ENCODE data around the gene PDIA6. TPM values are rescaled to one million over a fixed set of nuclear protein-coding genes. Genes with fewer than 3 reads are reported as not detected.
"Not testable (repeated sequence)": the region's sequence is repeated elsewhere in the genome, so short reads cannot be mapped to it uniquely, and the experiment has no call there.

The PDIA6 gene
- total and polyA plus RNA-seq, 2 donors (not counting 3 experiments of a cell fraction or from before 2014, with no cell fraction given) = 335 to 424 TPM

DNA sequence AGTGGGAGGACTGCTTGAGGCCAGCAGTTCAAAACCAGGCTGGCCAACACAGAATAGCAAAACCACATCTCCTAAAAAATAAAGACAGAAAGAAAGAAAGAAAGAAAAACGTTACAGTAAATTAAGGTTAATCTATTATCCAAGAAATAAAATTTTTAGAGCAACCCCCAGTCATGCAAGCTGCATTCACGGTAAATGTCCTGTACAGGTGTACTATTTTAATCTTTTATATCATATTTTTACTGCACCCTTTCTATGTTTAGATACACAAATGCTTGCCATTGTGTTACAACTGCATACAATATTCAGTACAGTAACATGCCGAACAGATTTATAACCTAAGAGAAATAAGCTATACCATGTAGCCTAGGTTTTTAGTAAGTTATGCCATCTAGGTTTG, 6.0 kb downstream of the PDIA6 start:
- Histone ChIP-seq H3K4me1 (ENCODE audit: control insufficient read depth, extremely low read depth, insufficient read depth, low read length) (peaks cover 15% of the 10 kb centered on the region), H3K36me3 (ENCODE audit: control insufficient read depth in 2 of 2, extremely low read depth in 1 of 2, insufficient read depth in 2 of 2, low read length in 2 of 2) (peaks cover 3 to 4% of the 10 kb centered on the region in 2 experiments), H2AFZ (ENCODE audit: low read depth, low read length) (no peak overlapping the region), H4K20me1 (replicated peaks; ENCODE audit: control insufficient read depth, extremely low read depth, insufficient read depth, low read length) (peaks cover 8% of the 10 kb centered on the region), H3K9me1 (replicated peaks; ENCODE audit: control insufficient read depth, extremely low read depth, insufficient read depth, low read length) (peaks cover 3% of the 10 kb centered on the region), H3K27ac (ENCODE audit: insufficient read depth, low read depth, low read length) (no peak overlapping the region), H3K9ac (replicated peaks; ENCODE audit: extremely low read depth, insufficient read depth, low read length) (no peak overlapping the region), H3K27me3 (ENCODE audit: control insufficient read depth in 2 of 2, insufficient read depth in 2 of 2, low read length in 2 of 2) (no peaks in the 10 kb centered on the region), H3K79me2 (ENCODE audit: control insufficient read depth, insufficient read depth, low read length) (peaks cover 82% of the 10 kb centered on the region), H3K4me3 (replicated peaks in 1 of 3; ENCODE audit: insufficient read depth in 1 of 3, low read depth in 1 of 3, low read length in 3 of 3) (no peak overlapping the region), H3K9me3 (replicated peaks; ENCODE audit: control insufficient read depth, insufficient read depth, low read length) (no peaks in the 10 kb centered on the region), H3K4me2 (ENCODE audit: insufficient read depth, low read length) (no peak overlapping the region)
- no TSS peak for BruUV-seq (replicated peaks)
- dilution Hi-C loops (cut with MboI; ENCODE audit: extremely low pct_ligation_motif_present, low sequenced_read_pairs) = no loop called here
- intact Hi-C loops (cut with micrococcal nuclease) = no loop called here
- FAIRE-seq (no peak), DNase-seq (ENCODE audit: low read depth, low spot score) (no peak)
- POLR2A ChIA-PET = interaction anchor here (0.7 kb wide), 1 partner anchor 428 kb away, joined by 4 read pairs; no protein-coding TSS in a partner anchor
- CTCF ChIA-PET = no interaction called here
- TF ChIP-seq JUN (IDR thresholded peaks at IDR 0.05; ENCODE audit: borderline replicate concordance, insufficient read depth, insufficient read length, low read depth) = no peak
- TF ChIP-seq MYC (IDR thresholded peaks at IDR 0.05; ENCODE audit: low read depth, low read length) = no peak
- no peak for TF ChIP-seq POLR2AphosphoS5 (IDR thresholded peaks at IDR 0.05; ENCODE audit: insufficient read depth, low read depth, low read length)
- no peak for TF ChIP-seq FOS (IDR thresholded peaks at IDR 0.05; ENCODE audit: borderline replicate concordance, insufficient read depth, low read length)
- TF ChIP-seq MAX (IDR thresholded peaks at IDR 0.05; ENCODE audit: insufficient read depth, insufficient read length) = no peak
- TF ChIP-seq CTCF (IDR thresholded peaks at IDR 0.05; ENCODE audit: extremely low read depth in 1 of 2, insufficient read depth in 1 of 2, low read depth in 1 of 2, low read length in 2 of 2) = no peak
- no peak for TF ChIP-seq EZH2 (IDR thresholded peaks at IDR 0.05; ENCODE audit: borderline replicate concordance, low read depth, low read length, severe bottlenecking)
- no peak for TF ChIP-seq POLR2A (IDR thresholded peaks at IDR 0.05; ENCODE audit: low read depth, low read length)
- TF ChIP-seq GATA2 (IDR thresholded peaks at IDR 0.05; ENCODE audit: insufficient read depth, insufficient read length, low read depth, low read length) = no peak

DNA sequence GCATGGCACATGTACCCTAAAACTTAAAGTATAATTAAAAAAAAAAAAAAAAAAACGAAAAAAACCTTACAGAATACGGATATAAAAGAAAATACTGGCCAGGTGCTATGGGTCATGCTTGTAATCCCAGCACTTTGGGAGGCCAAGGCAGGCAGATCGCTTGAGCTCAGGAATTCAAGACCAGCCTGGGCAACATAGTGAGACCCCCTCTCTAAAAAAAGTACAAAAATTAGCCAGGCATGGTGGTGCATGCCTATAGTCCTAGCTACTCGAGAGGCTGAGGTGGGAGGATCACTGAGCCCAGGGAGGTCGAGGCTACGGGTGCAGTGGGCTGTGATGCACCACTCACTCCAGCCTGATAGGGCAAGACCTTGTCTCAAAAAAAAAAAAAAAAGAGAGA, 6.6 kb downstream of the PDIA6 start:
- H3K9me3 ChIP-seq (replicated peaks; ENCODE audit: control insufficient read depth, insufficient read depth, low read length); H3K27ac ChIP-seq (ENCODE audit: insufficient read depth, low read depth, low read length); H3K4me2 ChIP-seq (ENCODE audit: insufficient read depth, low read length); BruUV-seq (replicated peaks); DNase-seq (ENCODE audit: low read depth, low spot score); H3K4me3 ChIP-seq (replicated peaks in 1 of 3; ENCODE audit: insufficient read depth in 1 of 3, low read depth in 1 of 3, low read length in 3 of 3); CTCF ChIA-PET; dilution Hi-C loops (cut with MboI; ENCODE audit: extremely low pct_ligation_motif_present, low sequenced_read_pairs); H3K9ac ChIP-seq (replicated peaks; ENCODE audit: extremely low read depth, insufficient read depth, low read length); H3K9me1 ChIP-seq (replicated peaks; ENCODE audit: control insufficient read depth, extremely low read depth, insufficient read depth, low read length); H4K20me1 ChIP-seq (replicated peaks; ENCODE audit: control insufficient read depth, extremely low read depth, insufficient read depth, low read length); FAIRE-seq; H2AFZ ChIP-seq (ENCODE audit: low read depth, low read length); H3K27me3 ChIP-seq (ENCODE audit: control insufficient read depth in 2 of 2, insufficient read depth in 2 of 2, low read length in 2 of 2); intact Hi-C loops (cut with micrococcal nuclease); H3K36me3 ChIP-seq (ENCODE audit: control insufficient read depth in 2 of 2, extremely low read depth in 1 of 2, insufficient read depth in 2 of 2, low read length in 2 of 2): not testable (repeated sequence)
- Histone ChIP-seq H3K4me1 (ENCODE audit: control insufficient read depth, extremely low read depth, insufficient read depth, low read length) (peaks cover 10% of the 10 kb centered on the region), H3K79me2 (ENCODE audit: control insufficient read depth, insufficient read depth, low read length) (peaks cover 82% of the 10 kb centered on the region)
- POLR2A ChIA-PET = interaction anchor here (0.7 kb wide), 1 partner anchor 429 kb away, joined by 4 read pairs; no protein-coding TSS in a partner anchor

Data from endothelial cell of umbilical vein (primary cell).